Liver (tissue), 3 donors: ENCODE measurements around the gene SDC1.

ENCODE experiments used
- EGR1 ChIP-seq, 2 donors: IDR thresholded peaks; 2 replicates each; pipeline ENCODE4 v1.6.1; 2016 to 2018; ENCODE audit warnings: antibody characterized with exemption in 2 of 2, low read depth in 2 of 2
- FOXA1 ChIP-seq: IDR thresholded peaks from 2 replicates; pipeline ENCODE4 v1.6.1; 2016; ENCODE audit warnings: antibody characterized with exemption
- HNF4G ChIP-seq: IDR thresholded peaks from 2 replicates; pipeline ENCODE4 v1.6.1; 2016; ENCODE audit warnings: antibody characterized with exemption
- JUND ChIP-seq, 2 donors: IDR thresholded peaks; 2 replicates each; pipeline ENCODE4 v1.6.1; 2016; ENCODE audit warnings: antibody characterized with exemption in 2 of 2
- MAX ChIP-seq: IDR thresholded peaks from 2 replicates; pipeline ENCODE4 v1.6.1; 2016; ENCODE audit warnings: antibody characterized with exemption
- RAD21 ChIP-seq, 2 donors: IDR thresholded peaks; 2 replicates each; pipeline ENCODE4 v1.6.1; 2016; ENCODE audit warnings: antibody characterized with exemption in 2 of 2, mild to moderate bottlenecking in 2 of 2
- REST ChIP-seq: IDR thresholded peaks from 2 replicates; pipeline ENCODE4 v1.6.1; 2016; ENCODE audit warnings: antibody characterized with exemption, mild to moderate bottlenecking
- SP1 ChIP-seq: IDR thresholded peaks from 2 replicates; pipeline ENCODE4 v1.6.1; 2018; ENCODE audit warnings: antibody characterized with exemption, mild to moderate bottlenecking
- TF ChIP-seq, protein P1 (sequence below): fragments of 150-350 bp; IDR thresholded peaks from 2 replicates; pipeline ENCODE4 v1.5.1; 2017; ENCODE audit warnings: improper control_type of control experiment, low read depth, low read length; ENCODE audit not compliant: missing input control
- TF ChIP-seq, protein P2 (sequence below): IDR thresholded peaks from 2 replicates; pipeline ENCODE4 v1.6.1; 2016; ENCODE audit warnings: antibody characterized with exemption
- donor health status: healthy.
- donor health status: healthy.

- TF ChIP-seq, protein P1, sequence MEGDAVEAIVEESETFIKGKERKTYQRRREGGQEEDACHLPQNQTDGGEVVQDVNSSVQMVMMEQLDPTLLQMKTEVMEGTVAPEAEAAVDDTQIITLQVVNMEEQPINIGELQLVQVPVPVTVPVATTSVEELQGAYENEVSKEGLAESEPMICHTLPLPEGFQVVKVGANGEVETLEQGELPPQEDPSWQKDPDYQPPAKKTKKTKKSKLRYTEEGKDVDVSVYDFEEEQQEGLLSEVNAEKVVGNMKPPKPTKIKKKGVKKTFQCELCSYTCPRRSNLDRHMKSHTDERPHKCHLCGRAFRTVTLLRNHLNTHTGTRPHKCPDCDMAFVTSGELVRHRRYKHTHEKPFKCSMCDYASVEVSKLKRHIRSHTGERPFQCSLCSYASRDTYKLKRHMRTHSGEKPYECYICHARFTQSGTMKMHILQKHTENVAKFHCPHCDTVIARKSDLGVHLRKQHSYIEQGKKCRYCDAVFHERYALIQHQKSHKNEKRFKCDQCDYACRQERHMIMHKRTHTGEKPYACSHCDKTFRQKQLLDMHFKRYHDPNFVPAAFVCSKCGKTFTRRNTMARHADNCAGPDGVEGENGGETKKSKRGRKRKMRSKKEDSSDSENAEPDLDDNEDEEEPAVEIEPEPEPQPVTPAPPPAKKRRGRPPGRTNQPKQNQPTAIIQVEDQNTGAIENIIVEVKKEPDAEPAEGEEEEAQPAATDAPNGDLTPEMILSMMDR, result no peak
- TF ChIP-seq EGR1 (IDR thresholded peaks at IDR 0.05; ENCODE audit: low read depth in 2 of 2), result no peak
- TF ChIP-seq REST, result no peak
- TF ChIP-seq HNF4G, result no peak
- TF ChIP-seq MAX, result no peak
- no peak for TF ChIP-seq FOXA1
- no peak for TF ChIP-seq RAD21 (IDR thresholded peaks at IDR 0.05)
- TF ChIP-seq JUND (IDR thresholded peaks at IDR 0.05), result no peak
- TF ChIP-seq SP1, result no peak
- TF ChIP-seq, protein P2, sequence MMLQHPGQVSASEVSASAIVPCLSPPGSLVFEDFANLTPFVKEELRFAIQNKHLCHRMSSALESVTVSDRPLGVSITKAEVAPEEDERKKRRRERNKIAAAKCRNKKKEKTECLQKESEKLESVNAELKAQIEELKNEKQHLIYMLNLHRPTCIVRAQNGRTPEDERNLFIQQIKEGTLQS, result no peak
These were observed 36.7 kb downstream of the SDC1 start for GRCh38 chr2:20188201-20188600.
